Measurements from ENCODE around the gene NRF1.
"Not testable (repeated sequence)": the region's sequence is repeated elsewhere in the genome, so short reads cannot be mapped to it uniquely, and the experiment has no call there.

Gene NRF1

GRCh38 chr7:129611246-129612111 lies at the start of gene NRF1:
TSS of gene NRF1 (plus strand) at chr7:129611720. CDS start at chr7:129657352, 45,632 bp downstream.
- peak; percentile 91 for DNase-seq

GRCh38 chr7:129566323-129566722 lies 45.2 kb upstream of the NRF1 start:
- DNase-seq, result not testable (repeated sequence)

DNA sequence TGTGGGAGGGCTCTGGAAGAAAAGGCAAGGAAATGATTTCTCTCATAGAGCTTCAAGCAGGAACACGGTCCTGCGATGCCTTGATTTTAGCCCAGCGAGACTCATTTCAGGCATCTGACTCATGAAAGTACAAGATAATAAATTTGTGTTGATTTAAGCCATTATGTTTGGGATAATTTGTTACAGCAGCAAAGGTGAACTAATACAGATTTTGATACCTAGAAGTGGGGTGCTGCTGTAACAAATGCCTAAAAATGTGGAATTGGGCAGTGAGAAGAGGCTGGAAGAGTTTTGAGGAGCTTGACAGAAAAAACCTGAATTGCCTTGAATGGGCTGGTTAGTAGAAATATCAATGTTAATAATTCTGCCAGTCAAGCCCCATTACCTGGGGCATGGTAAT lies 44.1 kb upstream of the NRF1 start:
- no peak for DNase-seq

DNA sequence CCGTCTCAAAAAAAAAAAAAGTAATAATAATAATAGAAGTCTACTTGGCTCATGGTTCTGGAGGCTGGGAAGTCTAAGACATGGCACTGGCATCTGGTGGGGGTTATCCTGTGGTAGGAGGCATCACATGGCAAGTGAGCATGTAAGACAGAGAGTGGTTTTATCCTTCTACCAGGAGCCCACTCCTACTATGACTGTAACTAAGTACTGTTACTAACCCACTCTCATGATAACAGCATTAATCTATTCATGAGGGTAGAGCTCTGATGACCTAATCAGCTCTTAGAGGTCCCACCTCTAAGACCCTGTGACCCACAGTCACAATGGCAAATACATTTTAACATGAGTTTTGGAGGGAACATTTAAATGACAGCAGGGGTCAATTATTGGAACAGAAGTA lies 43.3 kb upstream of the NRF1 start:
- no peak for DNase-seq

DNA sequence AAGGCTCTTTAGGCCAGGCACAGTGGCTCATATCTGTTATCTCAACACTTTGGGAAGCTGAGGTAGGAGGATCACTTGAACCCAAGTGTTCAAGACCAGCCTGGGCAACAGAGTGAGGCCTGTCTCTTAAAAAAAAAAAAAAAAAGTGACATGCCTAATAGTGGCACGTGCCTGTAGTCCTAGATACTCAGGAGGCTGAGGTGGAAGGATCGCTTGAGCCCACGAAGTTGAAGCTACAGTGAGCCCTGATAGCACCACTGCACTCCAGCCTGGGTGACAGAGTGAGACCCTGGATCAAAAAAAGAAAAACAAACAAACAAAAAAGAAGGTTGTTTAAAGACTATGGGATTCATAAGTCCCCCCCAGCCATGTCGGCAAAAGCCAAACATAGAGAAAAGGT lies 42.2 kb upstream of the NRF1 start:
- DNase-seq, result no peak

- no peak for DNase-seq
Measured at GRCh38 chr7:129569811-129570215, 41.7 kb upstream of the NRF1 start.

GRCh38 chr7:129571201-129571600 lies 40.3 kb upstream of the NRF1 start:
- no peak for DNase-seq

DNA sequence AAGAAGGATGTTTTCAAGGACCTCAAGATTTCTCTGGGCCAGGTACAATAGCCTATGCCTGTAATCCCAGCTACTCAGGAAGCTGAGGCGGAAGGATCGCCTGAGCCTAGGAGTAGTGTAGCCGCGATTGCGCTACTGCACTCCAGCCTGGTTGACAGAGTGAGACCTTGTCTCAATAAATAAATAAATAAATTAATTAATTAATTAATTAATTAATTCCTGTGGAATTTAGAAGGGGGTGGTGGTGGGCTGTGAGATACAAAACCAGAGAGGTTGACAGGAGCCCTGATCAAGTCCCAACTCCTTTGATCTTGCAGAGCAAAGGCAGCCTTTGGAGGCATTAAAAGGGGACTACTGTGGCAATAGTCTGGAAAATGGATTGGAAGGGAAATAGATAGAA lies 39.3 kb upstream of the NRF1 start:
- DNase-seq, result no peak

DNA sequence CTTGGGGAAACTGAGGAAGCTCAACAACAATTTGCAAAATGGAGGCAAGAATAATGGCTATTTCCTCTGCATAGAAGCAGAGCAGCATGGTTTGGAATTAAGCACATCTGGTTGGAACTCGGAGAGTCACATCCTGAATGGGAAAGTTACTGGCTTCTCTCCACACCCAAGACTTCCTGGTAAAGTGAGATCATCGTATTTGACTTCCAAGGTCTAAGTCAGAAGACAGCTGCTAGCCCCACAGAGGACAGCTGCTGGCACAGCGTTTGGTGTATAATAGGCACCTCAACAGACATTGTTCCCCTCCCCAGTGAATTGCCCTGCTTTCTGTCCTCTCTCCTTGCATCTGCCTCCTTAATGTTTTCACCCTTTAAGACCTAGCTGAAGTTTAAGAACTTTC lies 37.0 kb upstream of the NRF1 start:
- DNase-seq, result no peak

DNA sequence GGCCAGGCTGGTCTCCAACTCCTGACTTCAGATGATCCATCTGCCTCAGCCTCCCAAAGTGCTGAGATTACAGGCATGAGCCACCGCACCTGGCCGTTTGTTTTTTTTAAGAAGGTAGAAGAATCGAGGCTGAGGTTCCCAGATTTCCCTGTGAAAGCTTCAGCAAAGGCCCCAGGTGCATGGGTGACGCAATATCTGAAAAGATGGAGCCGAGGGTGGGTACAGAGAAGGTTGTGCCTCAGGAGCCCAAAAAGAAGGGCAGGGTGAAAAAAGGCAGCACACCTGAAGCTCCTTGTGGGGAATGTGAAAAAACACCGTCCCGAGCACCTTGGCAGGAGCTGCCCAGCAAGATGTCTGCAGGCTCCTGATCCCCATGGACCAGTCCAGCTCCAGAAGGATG lies 35.8 kb upstream of the NRF1 start:
- DNase-seq, result no peak

GRCh38 chr7:129576138-129576537 lies 35.4 kb upstream of the NRF1 start:
- DNase-seq, result no peak

- DNase-seq, result no peak
Measured at GRCh38 chr7:129578829-129579228, 32.7 kb upstream of the NRF1 start.

- DNase-seq, result not testable (repeated sequence)
Measured at GRCh38 chr7:129586179-129586578, 25.3 kb upstream of the NRF1 start.

GRCh38 chr7:129588268-129588667 lies 23.3 kb upstream of the NRF1 start:
- DNase-seq, result no peak

DNA sequence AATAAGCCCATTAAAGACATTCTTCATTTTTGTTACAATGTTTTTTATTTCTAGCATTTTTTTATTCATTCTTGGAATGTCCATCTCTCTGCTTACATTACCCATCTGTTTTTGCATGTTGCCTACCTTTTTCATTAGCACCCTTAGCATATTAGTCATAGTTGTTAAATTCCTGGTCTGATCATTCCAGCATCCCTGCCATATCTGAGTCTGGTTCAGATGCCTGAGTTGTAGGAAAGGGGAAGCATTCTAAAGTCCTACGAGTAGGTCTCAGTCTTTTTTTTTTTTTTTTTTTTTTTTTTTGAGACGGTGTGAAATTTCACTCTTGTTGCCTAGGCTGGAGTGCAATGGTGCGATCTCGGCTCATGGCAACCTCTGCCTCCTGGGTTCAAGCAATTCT lies 19.7 kb upstream of the NRF1 start:
- no peak for DNase-seq

DNA sequence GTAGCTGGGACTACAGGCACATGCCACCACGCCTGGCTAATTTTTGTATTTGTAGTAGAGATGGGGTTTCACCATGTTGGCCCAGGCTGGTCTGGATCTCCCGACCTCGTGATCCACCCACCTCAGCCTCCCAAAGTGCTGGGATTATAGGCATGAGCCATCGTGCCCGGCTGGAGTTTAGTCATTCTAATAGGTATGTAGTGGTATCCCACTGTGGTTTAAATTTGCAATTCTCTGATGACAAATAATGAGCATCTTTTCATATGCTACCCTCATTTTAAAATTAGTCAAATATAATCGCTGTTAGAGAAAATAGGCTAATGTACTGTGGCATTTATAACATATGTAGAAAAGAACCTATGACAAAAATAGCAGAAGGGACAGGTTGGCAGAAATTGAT lies 15.1 kb upstream of the NRF1 start:
- DNase-seq, result not testable (repeated sequence)

GRCh38 chr7:129597672-129598071 lies 13.8 kb upstream of the NRF1 start:
- DNase-seq, result no peak

DNA sequence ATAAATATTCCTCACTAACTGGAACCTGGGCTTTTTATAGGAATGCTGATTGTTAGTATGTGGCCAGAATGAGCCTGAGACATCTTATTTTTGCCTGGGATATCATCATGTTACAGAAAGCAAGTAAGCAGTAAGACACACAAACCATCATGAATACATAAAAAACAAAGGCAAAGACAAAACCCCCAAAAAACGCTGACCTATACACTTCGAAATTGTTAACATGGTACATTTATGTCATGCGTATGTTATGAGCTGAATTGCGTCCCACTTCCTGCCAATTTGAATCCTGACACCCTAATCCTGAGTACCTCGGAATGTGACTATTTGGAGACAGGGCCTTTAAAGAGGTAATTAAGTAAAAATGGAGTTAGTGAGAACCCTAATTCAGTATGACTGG lies 12.3 kb upstream of the NRF1 start:
- DNase-seq, result no peak

DNA sequence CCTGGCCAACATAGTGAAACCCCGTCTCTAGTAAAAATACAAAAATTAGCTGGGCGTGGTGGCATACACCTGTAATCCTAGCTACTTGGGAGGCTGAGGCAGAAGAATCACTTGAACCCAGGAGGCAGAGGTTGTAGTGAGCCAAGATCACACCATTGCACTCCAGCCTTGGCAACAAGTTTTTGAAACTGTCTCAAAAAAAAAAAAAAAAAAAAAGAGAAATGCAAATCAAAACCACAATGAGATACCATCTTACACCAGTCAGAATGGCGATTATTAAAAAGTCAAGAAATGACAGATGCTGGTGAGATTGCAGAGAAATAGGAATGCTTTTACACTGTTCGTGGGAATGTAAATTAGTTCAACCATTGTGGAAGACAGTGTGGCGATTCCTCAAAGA lies 7.9 kb upstream of the NRF1 start:
- DNase-seq, result not testable (repeated sequence)

GRCh38 chr7:129604021-129604420 lies 7.5 kb upstream of the NRF1 start:
- DNase-seq, result not testable (repeated sequence)

DNA sequence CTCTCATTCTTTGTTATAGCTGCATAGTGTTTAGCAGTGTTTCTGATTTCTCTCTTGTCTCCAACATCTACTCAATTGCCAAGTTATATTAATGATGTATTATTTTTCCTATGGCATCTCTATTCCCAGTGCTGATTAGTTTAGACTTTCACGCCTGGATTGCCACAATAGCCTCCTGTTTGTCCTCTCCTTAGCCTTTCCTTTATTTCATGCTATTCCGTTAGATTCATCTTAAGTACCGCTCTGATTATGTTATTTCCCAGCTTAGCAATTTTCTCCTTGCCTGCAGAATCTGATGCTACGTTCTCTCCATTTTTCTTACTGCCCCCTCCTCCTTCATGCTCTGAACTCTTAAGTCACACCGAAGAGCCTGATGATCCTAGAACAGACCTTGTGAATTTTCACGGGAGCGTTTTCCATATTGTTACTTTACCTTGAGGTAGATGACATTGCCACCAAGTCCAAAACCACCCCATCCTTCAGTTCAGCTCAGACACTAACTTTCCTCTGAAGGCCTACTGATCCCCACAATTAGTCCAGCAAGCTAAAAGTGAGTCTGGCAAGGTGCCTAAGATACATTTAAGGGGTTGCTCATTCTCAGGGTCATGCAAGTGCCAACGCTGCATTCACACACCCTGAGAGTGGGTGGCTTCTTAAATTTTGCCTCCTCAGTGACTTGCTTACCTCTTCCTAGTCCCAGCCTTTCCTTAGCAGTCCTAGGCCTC lies 6.6 kb upstream of the NRF1 start:
- no peak for DNase-seq

DNA sequence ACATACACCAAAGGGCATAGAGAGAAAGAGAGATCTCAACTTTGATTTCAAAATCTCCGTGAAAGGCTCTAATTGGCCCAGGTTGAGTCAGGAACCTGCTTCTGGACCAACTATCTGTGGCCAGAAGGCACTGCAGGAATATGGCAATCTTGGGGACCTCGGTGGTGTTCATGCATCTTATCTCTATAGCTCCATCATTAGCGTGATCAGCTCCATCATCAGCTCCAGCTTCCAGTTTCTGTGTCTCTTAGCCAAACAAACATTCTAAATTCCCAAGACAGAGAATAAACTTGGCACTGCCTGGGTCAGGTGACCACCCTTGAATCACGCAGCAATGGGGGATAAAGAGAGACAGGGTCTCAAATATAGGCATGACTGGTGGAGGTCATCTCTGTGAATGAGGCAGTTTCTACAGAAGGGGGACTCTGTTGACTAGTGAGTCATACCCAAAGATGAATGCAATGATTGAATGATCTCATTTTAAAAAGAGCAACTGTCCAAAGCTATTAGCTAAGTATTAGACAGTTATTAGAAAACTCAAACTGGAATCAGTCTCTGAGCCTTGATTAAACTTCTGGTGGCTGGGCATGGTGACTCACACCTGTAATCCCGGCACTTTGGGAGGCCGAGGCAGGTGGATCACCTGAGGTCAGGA lies 5.4 kb upstream of the NRF1 start:
- no peak for DNase-seq

DNA sequence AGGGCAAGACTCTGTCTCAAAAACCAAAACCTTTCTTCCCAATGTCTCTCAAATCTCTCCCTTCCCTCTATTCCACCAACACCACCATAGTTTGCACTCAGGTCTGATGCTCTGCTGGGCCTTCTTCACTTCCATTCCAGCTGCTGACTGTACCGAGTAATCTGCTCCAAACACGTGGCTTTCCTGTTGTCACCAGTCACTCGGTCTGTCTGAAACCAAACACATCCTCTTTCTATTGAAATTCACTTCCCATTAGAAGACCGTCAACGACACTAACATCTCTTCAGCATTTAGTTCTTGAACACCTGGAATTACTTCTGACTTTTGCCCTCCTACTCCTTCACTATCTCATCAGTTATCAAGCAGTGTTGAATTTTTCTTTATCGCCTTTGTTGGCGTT lies 4.7 kb upstream of the NRF1 start:
- DNase-seq, result no peak
